Neuronal stem cell (in vitro differentiated cells): ENCODE data around the gene INTS12.

ENCODE experiments used
- DNase-seq: peaks from one replicate; pipeline ENCODE4 v3.0.0-alpha.2; 2013; ENCODE audit warnings: low spot score
- H2AFZ ChIP-seq: one replicate; pipeline ENCODE4 v1.6.1; 2013; ENCODE audit warnings: mild to moderate bottlenecking, low read length, inconsistent platforms
- H2AK5ac ChIP-seq: 2 replicates; pipeline ENCODE4 v1.6.1; 2013; ENCODE audit warnings: low read depth, mild to moderate bottlenecking, inconsistent platforms, low read length, moderate library complexity, mixed read lengths
- H2BK120ac ChIP-seq: 2 replicates; pipeline ENCODE4 v1.6.1; 2013; ENCODE audit warnings: low read depth, mild to moderate bottlenecking, inconsistent platforms, low read length, moderate library complexity, mixed read lengths
- H2BK12ac ChIP-seq: one replicate; pipeline ENCODE4 v1.6.1; 2013; ENCODE audit warnings: low read length, inconsistent platforms
- H2BK15ac ChIP-seq: 2 replicates; pipeline ENCODE4 v1.6.1; 2013; ENCODE audit warnings: mild to moderate bottlenecking, low read length, inconsistent platforms, mixed read lengths
- H2BK5ac ChIP-seq: one replicate; pipeline ENCODE4 v1.6.1; 2013; ENCODE audit warnings: inconsistent platforms, mild to moderate bottlenecking, low read length, moderate library complexity
- H3K14ac ChIP-seq: one replicate; pipeline ENCODE4 v1.6.1; 2013; ENCODE audit warnings: low read length, inconsistent platforms
- H3K18ac ChIP-seq: 2 replicates; pipeline ENCODE4 v1.6.1; 2013; ENCODE audit warnings: low read length, inconsistent platforms
- H3K23ac ChIP-seq: 2 replicates; pipeline ENCODE4 v1.6.1; 2013; ENCODE audit warnings: low read depth, mild to moderate bottlenecking, mixed read lengths, low read length, inconsistent platforms; ENCODE audit not compliant: poor library complexity
- H3K27ac ChIP-seq: replicated peaks from 3 replicates; pipeline ENCODE4 v1.5.1; 2013; ENCODE audit warnings: low read length, inconsistent platforms
- H3K27me3 ChIP-seq, 3 experiments: 2 replicates each; pipeline ENCODE4 v1.6.1; 2013; ENCODE audit warnings: low read length in 3 of 3, mild to moderate bottlenecking in 2 of 3, inconsistent platforms in 1 of 3, low read depth in 1 of 3, mixed read lengths in 1 of 3, moderate library complexity in 1 of 3; ENCODE audit not compliant: control insufficient read depth in 3 of 3, insufficient read depth in 3 of 3
- H3K36me3 ChIP-seq, 2 donors: replicated peaks in 1 of 2; 2 replicates each; pipeline ENCODE4 v1.6.1; 2013; ENCODE audit warnings: low read length in 2 of 2; ENCODE audit not compliant: control insufficient read depth in 2 of 2, insufficient read depth in 2 of 2
- H3K4ac ChIP-seq: 2 replicates; pipeline ENCODE4 v1.6.1; 2013; ENCODE audit warnings: inconsistent platforms, mild to moderate bottlenecking, low read length, moderate library complexity
- H3K4me1 ChIP-seq, 2 donors: 1 replicate in 1 of 2; 2 replicates in 1 of 2; pipeline ENCODE4 v1.6.1; 2013; ENCODE audit warnings: low read length in 2 of 2, low read depth in 1 of 2; ENCODE audit not compliant: control insufficient read depth in 2 of 2, insufficient read depth in 1 of 2
- H3K4me2 ChIP-seq: one replicate; pipeline ENCODE4 v1.6.1; 2013; ENCODE audit warnings: mild to moderate bottlenecking, low read length, inconsistent platforms; ENCODE audit not compliant: insufficient read depth, poor library complexity, severe bottlenecking
- H3K4me3 ChIP-seq, 2 donors: 2 replicates each; pipeline ENCODE4 v1.5.1; 2013; ENCODE audit warnings: low read length in 2 of 2, mild to moderate bottlenecking in 2 of 2, inconsistent platforms in 1 of 2, moderate library complexity in 1 of 2
- H3K79me1 ChIP-seq: one replicate; pipeline ENCODE4 v1.6.1; 2013; ENCODE audit warnings: low read depth, mild to moderate bottlenecking, inconsistent platforms, low read length, moderate library complexity
- H3K9ac ChIP-seq: one replicate; pipeline ENCODE4 v1.6.1; 2013; ENCODE audit warnings: mild to moderate bottlenecking, low read depth, low read length, inconsistent platforms; ENCODE audit not compliant: poor library complexity
- H3K9me3 ChIP-seq, 2 donors: replicated peaks in 1 of 2; 2 replicates each; pipeline versions ENCODE3 to v1.6.1; 2013; ENCODE audit warnings: low read length in 2 of 2, mild to moderate bottlenecking in 2 of 2, inconsistent platforms in 1 of 2, low read depth in 1 of 2, mixed read lengths in 1 of 2, moderate library complexity in 1 of 2; ENCODE audit not compliant: control insufficient read depth in 2 of 2, insufficient read depth in 1 of 2
- H4K8ac ChIP-seq: one replicate; pipeline ENCODE4 v1.6.1; 2013; ENCODE audit warnings: low read depth, mild to moderate bottlenecking, inconsistent platforms, low read length, moderate library complexity
- H4K91ac ChIP-seq: one replicate; pipeline ENCODE4 v1.6.1; 2013; ENCODE audit warnings: low read length, low read depth, mild to moderate bottlenecking, inconsistent platforms; ENCODE audit not compliant: poor library complexity
- WGBS, 2 donors: extraction: QIAGEN DNeasy Blood & Tissue Kit; methylation state at CpG; one replicate each; pipeline ENCODE4 v1.1.7; 2013; ENCODE audit warnings: missing lambda C conversion rate in 2 of 2, mixed read lengths in 1 of 2; ENCODE audit not compliant: insufficient read length in 2 of 2, insufficient replicate concordance in 1 of 2; ENCODE audit errors: extremely low coverage in 2 of 2; 5-methylcytosine and 5-hydroxymethylcytosine counted together

The INTS12 gene

DNA sequence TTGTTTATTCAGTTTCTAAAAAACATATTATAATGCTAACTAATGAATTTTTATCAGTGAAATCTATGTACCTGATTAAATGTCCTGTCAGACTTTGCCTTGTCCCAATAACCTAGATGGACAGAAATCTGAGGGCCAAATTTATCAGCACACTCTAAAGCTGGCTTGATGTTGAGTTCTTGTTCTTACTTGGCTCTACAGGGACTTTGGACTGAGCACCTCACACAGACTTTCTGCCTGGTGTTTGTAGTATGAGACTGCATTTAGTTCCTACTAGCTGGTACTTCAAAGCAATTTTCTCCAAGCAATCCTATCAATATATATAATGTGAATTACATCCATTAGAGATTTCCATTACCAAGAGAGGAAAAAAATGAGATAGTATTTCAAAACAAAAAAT lies 37.8 kb downstream of the INTS12 start:
- H3K14ac ChIP-seq, result no peak overlapping the region
- no peak overlapping the region for H2BK12ac ChIP-seq
- no peak overlapping the region for H3K4me2 ChIP-seq
- DNase-seq, result no peak
- no peaks in the 10 kb centered on the region for H3K36me3 ChIP-seq
- no peaks in the 10 kb centered on the region for H3K4me1 ChIP-seq
- H3K4ac ChIP-seq, result no peak overlapping the region
- peaks cover 0 to 39% (median 0%) of the 10 kb centered on the region in 3 experiments for H3K27me3 ChIP-seq
- H3K4me3 ChIP-seq, result no peak overlapping the region
- H4K91ac ChIP-seq, result no peak overlapping the region
- H2BK15ac ChIP-seq, result no peak overlapping the region
- no peak overlapping the region for H2BK5ac ChIP-seq
- no peak overlapping the region for H3K18ac ChIP-seq
- no peak overlapping the region for H2BK120ac ChIP-seq
- H4K8ac ChIP-seq, result no peak overlapping the region
- H3K23ac ChIP-seq, result no peak overlapping the region
- H3K9me3 ChIP-seq, result no peaks in the 10 kb centered on the region
- no peak overlapping the region for H2AFZ ChIP-seq
- no peak overlapping the region for H2AK5ac ChIP-seq
- no peak overlapping the region for H3K9ac ChIP-seq
- no peaks in the 10 kb centered on the region for H3K79me1 ChIP-seq
- no peak overlapping the region for H3K27ac ChIP-seq

DNA sequence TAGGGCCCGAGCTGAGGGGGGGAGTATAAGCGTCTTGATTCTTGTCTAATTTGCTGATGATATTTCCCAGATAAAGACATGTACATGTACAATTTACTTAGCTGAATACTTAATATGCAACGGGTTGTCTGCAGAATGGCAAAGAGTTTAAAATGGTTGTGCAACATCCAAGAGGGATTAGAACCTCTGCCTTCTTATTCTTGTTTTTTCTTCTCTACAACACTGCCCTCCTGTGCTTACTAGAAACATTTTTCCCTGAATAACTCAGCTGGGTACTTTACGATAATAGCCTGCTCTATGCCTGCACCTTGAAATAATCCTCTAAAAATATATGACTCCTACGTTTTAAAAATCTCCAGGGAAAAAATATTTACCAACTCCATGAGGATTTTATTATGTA lies 41.8 kb downstream of the INTS12 start:
- no peak overlapping the region for H3K4me3 ChIP-seq
- no peak overlapping the region for H3K23ac ChIP-seq
- H2BK120ac ChIP-seq, result no peak overlapping the region
- H3K27ac ChIP-seq, result no peak overlapping the region
- H3K4me2 ChIP-seq, result no peak overlapping the region
- H3K4me1 ChIP-seq, result no peaks in the 10 kb centered on the region
- no CpG with 5 or more reads among the region's 5 CpGs for WGBS, 2 donors
- no peak overlapping the region for H2BK5ac ChIP-seq
- H3K18ac ChIP-seq, result no peak overlapping the region
- no peaks in the 10 kb centered on the region for H3K36me3 ChIP-seq
- H2AK5ac ChIP-seq, result no peak overlapping the region
- peaks cover 0 to 27% (median 0%) of the 10 kb centered on the region in 3 experiments for H3K27me3 ChIP-seq
- no peak overlapping the region for H3K4ac ChIP-seq
- no peak overlapping the region for H2BK12ac ChIP-seq
- no peak overlapping the region for H2AFZ ChIP-seq
- H3K79me1 ChIP-seq, result no peaks in the 10 kb centered on the region
- no peak overlapping the region for H4K91ac ChIP-seq
- DNase-seq, result no peak
- H3K9me3 ChIP-seq, result no peaks in the 10 kb centered on the region
- no peak overlapping the region for H2BK15ac ChIP-seq
- H3K9ac ChIP-seq, result no peak overlapping the region
- H4K8ac ChIP-seq, result no peak overlapping the region
- H3K14ac ChIP-seq, result no peak overlapping the region

DNA sequence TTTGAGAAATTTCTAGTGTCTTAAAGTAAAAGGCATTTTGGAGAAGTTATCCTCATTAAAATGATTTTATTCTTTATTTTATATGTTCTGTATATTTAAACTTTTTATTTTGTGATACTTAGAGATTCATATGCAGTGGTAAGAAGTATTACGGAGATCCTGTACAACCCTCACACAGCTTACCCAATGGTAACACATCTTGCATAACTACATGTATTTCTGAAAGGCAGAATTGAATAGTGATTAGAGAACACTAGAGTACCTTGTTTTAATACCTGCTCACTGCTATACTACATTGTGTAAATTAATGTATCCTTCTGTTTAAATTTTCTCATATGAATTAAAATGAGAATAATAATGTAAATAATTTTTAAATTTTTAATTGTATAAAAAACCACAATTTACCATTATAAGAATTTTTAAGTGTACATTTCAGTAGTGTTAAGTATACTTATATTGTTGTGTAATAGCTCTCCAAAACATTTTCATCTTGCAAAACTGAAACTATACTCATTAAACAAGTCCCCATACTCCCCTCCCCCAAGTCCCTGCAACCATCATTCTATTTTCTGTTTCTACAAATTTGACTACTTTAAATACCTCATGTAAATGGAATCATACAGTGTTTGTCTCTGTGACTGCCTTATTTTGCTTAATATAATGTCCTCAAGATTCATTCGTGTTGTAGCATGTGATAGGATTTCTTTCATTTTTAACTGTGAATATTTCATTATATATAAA lies 45.4 kb downstream of the INTS12 start:
- H3K4ac ChIP-seq, result no peak overlapping the region
- no peak overlapping the region for H3K18ac ChIP-seq
- no peak overlapping the region for H2BK12ac ChIP-seq
- peaks cover 0 to 35% (median 0%) of the 10 kb centered on the region in 3 experiments for H3K27me3 ChIP-seq
- no peaks in the 10 kb centered on the region for H3K79me1 ChIP-seq
- no peak overlapping the region for H2BK15ac ChIP-seq
- WGBS, 2 donors, result no CpG with 5 or more reads among the region's 2 CpGs
- no peak overlapping the region for H3K14ac ChIP-seq
- H2BK5ac ChIP-seq, result no peak overlapping the region
- no peak for DNase-seq
- H3K4me3 ChIP-seq, result no peak overlapping the region
- H3K27ac ChIP-seq, result no peak overlapping the region
- no peak overlapping the region for H3K9ac ChIP-seq
- H4K8ac ChIP-seq, result no peak overlapping the region
- H4K91ac ChIP-seq, result no peak overlapping the region
- H3K9me3 ChIP-seq, result no peaks in the 10 kb centered on the region
- H3K4me1 ChIP-seq, result no peaks in the 10 kb centered on the region
- no peak overlapping the region for H2AK5ac ChIP-seq
- no peak overlapping the region for H3K4me2 ChIP-seq
- H3K36me3 ChIP-seq, result no peaks in the 10 kb centered on the region
- H3K23ac ChIP-seq, result no peak overlapping the region
- no peak overlapping the region for H2BK120ac ChIP-seq
- no peak overlapping the region for H2AFZ ChIP-seq

DNA sequence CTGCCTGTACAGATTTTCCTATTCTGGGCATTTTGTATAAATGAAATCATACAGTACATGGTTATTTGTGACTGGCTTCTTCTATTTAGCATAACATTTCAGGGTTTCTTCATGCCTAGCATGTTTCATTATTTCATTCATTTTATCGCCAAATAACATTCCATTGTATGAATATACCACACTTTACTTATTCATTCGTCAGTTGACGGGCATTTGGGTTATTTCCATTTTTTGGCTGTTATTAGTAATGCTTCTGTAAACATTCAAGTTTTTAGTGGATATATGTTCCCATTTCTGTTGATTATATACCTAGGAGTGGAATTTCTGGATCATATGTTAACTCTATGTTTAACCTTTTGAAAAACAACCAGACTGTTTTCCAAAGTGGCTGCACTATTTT lies 47.5 kb downstream of the INTS12 start:
- no peak overlapping the region for H3K14ac ChIP-seq
- no peak overlapping the region for H3K9ac ChIP-seq
- H3K79me1 ChIP-seq, result no peaks in the 10 kb centered on the region
- no peak overlapping the region for H3K23ac ChIP-seq
- DNase-seq, result no peak
- H3K27ac ChIP-seq, result no peak overlapping the region
- H3K27me3 ChIP-seq, result peaks cover 0 to 38% (median 0%) of the 10 kb centered on the region in 3 experiments
- no peak overlapping the region for H3K18ac ChIP-seq
- H3K4me1 ChIP-seq, result no peaks in the 10 kb centered on the region
- no peak overlapping the region for H4K91ac ChIP-seq
- no peak overlapping the region for H2AFZ ChIP-seq
- no peak overlapping the region for H3K4me2 ChIP-seq
- H4K8ac ChIP-seq, result no peak overlapping the region
- no peak overlapping the region for H2AK5ac ChIP-seq
- H2BK15ac ChIP-seq, result no peak overlapping the region
- no peak overlapping the region for H2BK5ac ChIP-seq
- no peaks in the 10 kb centered on the region for H3K36me3 ChIP-seq
- H2BK12ac ChIP-seq, result no peak overlapping the region
- no peak overlapping the region for H3K4ac ChIP-seq
- no peak overlapping the region for H2BK120ac ChIP-seq
- H3K9me3 ChIP-seq, result no peaks in the 10 kb centered on the region
- H3K4me3 ChIP-seq, result no peak overlapping the region
- WGBS, 2 donors, result no CpG with 5 or more reads among the region's 3 CpGs
